Esophagus muscularis mucosa (tissue), 4 donors: ENCODE measurements around the gene KHK. TPM values are rescaled to one million over a fixed set of nuclear protein-coding genes. Genes with fewer than 3 reads are reported as not detected.

Source experiments
- DNase-seq: peaks from one replicate; pipeline ENCODE4 v3.0.0-alpha.2; 2017; ENCODE audit errors: extremely low spot score
- H3K27ac ChIP-seq, 4 donors: fragments of 200-600 bp; sonication (generic); replicated peaks in 1 of 4; 1 replicate in 3 of 4; 2 replicates in 1 of 4; pipeline ENCODE4 v1.5.1; 2016 to 2019; ENCODE audit warnings: mild to moderate bottlenecking in 1 of 4
- H3K27me3 ChIP-seq, 4 donors: fragments of 200-600 bp; sonication (generic); one replicate each; pipeline versions ENCODE4 v1.5.1 to v1.6.0; 2016 to 2019
- H3K36me3 ChIP-seq, 4 donors: fragments of 200-600 bp; sonication (generic); one replicate each; pipeline ENCODE4 v1.5.1; 2016 to 2019
- H3K4me1 ChIP-seq, 4 donors: fragments of 200-600 bp; sonication (generic); one replicate each; pipeline ENCODE4 v1.5.1; 2016 to 2019
- H3K4me3 ChIP-seq, 4 donors: fragments of 200-600 bp; sonication (generic); 1 replicate in 2 of 4; 2 replicates in 2 of 4; pipeline ENCODE4 v1.5.1; 2016 to 2019; ENCODE audit warnings: mild to moderate bottlenecking in 4 of 4, moderate library complexity in 1 of 4
- H3K9me3 ChIP-seq, 4 donors: fragments of 200-600 bp; sonication (generic); 1 replicate in 3 of 4; 2 replicates in 1 of 4; pipeline ENCODE4 v1.5.1; 2016 to 2019
- CTCF ChIP-seq, 3 experiments: fragments of 200-600 bp in 2 of 3; fragments of 450-650 bp in 1 of 3; sonication (generic) in 2 of 3; IDR thresholded peaks; one replicate each; pipeline ENCODE4 v1.5.1; 2017 to 2019; ENCODE audit warnings: antibody characterized with exemption in 3 of 3, mild to moderate bottlenecking in 2 of 3, moderate library complexity in 1 of 3
- EP300 ChIP-seq: sonication (generic); formaldehyde crosslinking; IDR thresholded peaks from one replicate; pipeline ENCODE4 v1.6.1; 2017; ENCODE audit warnings: antibody characterized with exemption
- POLR2A ChIP-seq: fragments of 450-650 bp; IDR thresholded peaks from one replicate; pipeline ENCODE4 v1.6.1; 2017; ENCODE audit warnings: antibody characterized with exemption, moderate library complexity, mild to moderate bottlenecking, low read depth
- POLR2AphosphoS5 ChIP-seq, 2 donors: sonication (generic); formaldehyde crosslinking; IDR thresholded peaks; one replicate each; pipeline ENCODE4 v1.6.1; 2017; ENCODE audit warnings: antibody characterized with exemption in 2 of 2
- WGBS: methylation state at CpG from one replicate; pipeline ENCODE4 v1.1.5; 2018; 5-methylcytosine and 5-hydroxymethylcytosine counted together
- intact Hi-C: fragments of 100-400 bp; cut with DNase I; formaldehyde crosslinking; loops from one replicate; pipeline ENCODE4 v1.15.1; 2023
- total RNA-seq, 4 donors: library from RNA; depleted of rRNA; stranded (reverse); fragments of >200 nt; gene quantifications; one replicate each; pipeline versions ENCODE4 v1.1.0 to v1.2.1, GENCODE V29; 2016

Gene KHK
- total RNA-seq, 4 donors from 2014 or later = 1.2 to 6.3 (median 1.7) TPM

- intact Hi-C loops = no loop called here
- peaks cover 0 to 3% (median 0%) of the 10 kb centered on the region in 4 donors for H3K27me3 ChIP-seq
- DNase-seq = no peak
- TF ChIP-seq POLR2AphosphoS5 (IDR thresholded peaks at IDR 0.05) = no peak
- TF ChIP-seq CTCF (IDR thresholded peaks at IDR 0.05) = no peak
- TF ChIP-seq POLR2A = no peak
- TF ChIP-seq EP300 = no peak
- 91% methylated on average over 4 of the region's 4 CpGs for WGBS
- no peaks in the 10 kb centered on the region for H3K9me3 ChIP-seq
- H3K36me3 ChIP-seq = no peaks in the 10 kb centered on the region
- H3K4me3 ChIP-seq = no peak within 1 kb of the TSS
- no peaks in the 10 kb centered on the region for H3K4me1 ChIP-seq
- no peak within 1 kb of the TSS for H3K27ac ChIP-seq
These were observed 52.7 kb downstream of the KHK start, which contains the start of gene PRR30 for GRCh38 chr2:27139310-27139709. PRR30 (minus strand) TSS chr2:27139410; CDS start chr2:27138329, 1,081 bp downstream.

- H3K9me3 ChIP-seq = no peaks in the 10 kb centered on the region
- TF ChIP-seq POLR2AphosphoS5 (IDR thresholded peaks at IDR 0.05) (no peak), CTCF (IDR thresholded peaks at IDR 0.05) (no peak), POLR2A (no peak), EP300 (no peak)
- peaks cover 0 to 7% (median 0%) of the 10 kb centered on the region in 4 donors for H3K27me3 ChIP-seq
- 84% methylated on average over 1 of the region's 1 CpG for WGBS
- DNase-seq = no peak
- intact Hi-C loops = no loop called here
- H3K27ac ChIP-seq = no peak overlapping the region
- no peak overlapping the region for H3K4me3 ChIP-seq
- H3K4me1 ChIP-seq = no peaks in the 10 kb centered on the region
- H3K36me3 ChIP-seq = no peaks in the 10 kb centered on the region
These were observed 56.7 kb downstream of the KHK start for GRCh38 chr2:27143285-27143684.

- intact Hi-C loops = no loop called here
- WGBS = 84% methylated on average over 2 of the region's 2 CpGs
- no peak for DNase-seq
These were observed 59.1 kb downstream of the KHK start for GRCh38 chr2:27145682-27146081.

DNA sequence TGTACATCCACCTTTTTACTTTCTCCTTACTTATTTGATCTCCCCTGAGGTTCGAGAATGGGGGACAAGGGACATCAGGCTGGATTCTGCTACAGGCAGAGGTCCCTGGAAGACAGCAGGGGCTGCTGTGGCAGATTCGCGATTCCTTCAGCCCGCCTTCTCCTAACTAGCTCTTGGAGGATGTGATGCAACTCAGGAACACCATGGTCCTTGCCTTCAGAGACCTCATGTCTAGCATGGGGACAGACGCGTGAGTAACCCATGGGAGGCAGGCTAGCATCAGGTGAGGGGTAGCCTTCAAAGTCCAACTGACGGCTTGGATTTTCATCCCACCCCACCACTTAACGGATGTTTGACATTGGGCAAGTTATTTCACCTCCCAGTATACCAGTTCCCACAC is 61.4 kb downstream of the KHK start:
- H3K27ac ChIP-seq = no peak overlapping the region
- 92% methylated on average over 8 of the region's 8 CpGs for WGBS
- intact Hi-C loops = no loop called here
- TF ChIP-seq POLR2A (no peak), EP300 (no peak), CTCF (IDR thresholded peaks at IDR 0.05) (no peak), POLR2AphosphoS5 (IDR thresholded peaks at IDR 0.05) (no peak)
- no peaks in the 10 kb centered on the region for H3K9me3 ChIP-seq
- no peak overlapping the region for H3K4me3 ChIP-seq
- H3K4me1 ChIP-seq = no peaks in the 10 kb centered on the region
- peaks cover 0 to 16% (median 0%) of the 10 kb centered on the region in 4 donors for H3K27me3 ChIP-seq
- no peak for DNase-seq
- H3K36me3 ChIP-seq = no peaks in the 10 kb centered on the region

More at GRCh38 chr2:27145682-27146081, 59.1 kb downstream of the KHK start:
- H3K9me3 ChIP-seq = no peaks in the 10 kb centered on the region
- peaks cover 0 to 19% (median 0%) of the 10 kb centered on the region in 4 donors for H3K27me3 ChIP-seq
- TF ChIP-seq POLR2A (no peak), POLR2AphosphoS5 (IDR thresholded peaks at IDR 0.05) (no peak), CTCF (IDR thresholded peaks at IDR 0.05) (no peak), EP300 (no peak)
- no peaks in the 10 kb centered on the region for H3K36me3 ChIP-seq
- H3K4me1 ChIP-seq = no peaks in the 10 kb centered on the region
- H3K27ac ChIP-seq = no peak overlapping the region
- H3K4me3 ChIP-seq = no peak overlapping the region
